HG03060 (cell line): Measurements from ENCODE around the gene MGMT.
A peak's percentile ranks its signal among the peaks of the same experiment; 100 is the strongest.

Experiments used
- ATAC-seq: cut with Tn5 transposase; IDR thresholded peaks from one replicate; pipeline ENCODE4 v1.9.1; 2021; ENCODE audit warnings: low read depth, moderate number of reproducible peaks; ENCODE audit not compliant: unreplicated experiment

The MGMT gene

DNA sequence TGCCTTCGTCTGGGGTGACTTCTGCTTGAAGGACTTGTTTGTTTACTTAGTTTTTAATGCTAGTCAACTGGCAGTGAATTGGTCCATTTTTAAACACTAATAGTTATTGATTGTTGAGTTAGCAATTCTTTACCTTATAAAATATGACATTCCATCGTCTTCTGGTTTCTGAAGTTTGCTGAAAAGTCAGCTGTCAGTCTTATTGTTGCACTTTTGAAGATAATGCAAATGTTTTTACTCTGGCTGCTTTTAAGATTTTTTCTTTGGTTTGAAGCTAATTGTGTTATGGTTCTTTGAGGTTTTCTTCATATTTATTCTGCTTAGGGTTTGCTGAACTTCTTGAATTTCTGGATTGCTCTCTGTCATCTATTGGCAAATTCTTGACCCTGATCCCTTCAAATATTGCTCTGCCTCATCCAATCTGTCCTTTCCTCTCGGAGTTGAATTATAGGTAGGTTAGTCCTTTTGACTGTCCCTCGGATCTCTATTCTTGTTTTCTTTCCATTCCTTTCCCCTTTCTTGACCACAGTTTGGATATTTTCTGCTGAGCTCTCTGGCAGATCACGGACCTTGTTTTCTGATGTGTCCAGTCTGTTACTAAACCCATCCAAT, 24.2 kb downstream of the MGMT start:
- ATAC-seq, result no peak

DNA sequence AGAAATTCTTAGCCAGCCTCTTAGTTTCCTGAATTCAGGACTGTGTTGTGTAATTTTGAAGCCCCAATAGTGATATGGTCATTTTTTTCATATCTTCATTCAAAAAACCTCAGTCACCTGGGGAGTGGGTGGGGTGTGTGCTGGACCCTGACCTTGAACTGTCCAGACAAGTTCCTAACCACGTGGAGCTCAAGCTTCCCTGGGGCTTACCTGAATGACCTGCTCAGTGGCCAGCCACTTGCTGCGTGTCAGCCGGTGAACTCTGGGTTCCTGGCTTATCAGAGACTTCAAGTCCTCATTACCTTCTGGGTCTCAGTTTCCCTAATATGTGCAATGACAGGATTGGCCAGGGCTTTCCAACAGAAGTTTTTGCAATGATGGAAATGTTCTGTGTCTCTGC, 27.1 kb downstream of the MGMT start:
- ATAC-seq, result no peak

DNA sequence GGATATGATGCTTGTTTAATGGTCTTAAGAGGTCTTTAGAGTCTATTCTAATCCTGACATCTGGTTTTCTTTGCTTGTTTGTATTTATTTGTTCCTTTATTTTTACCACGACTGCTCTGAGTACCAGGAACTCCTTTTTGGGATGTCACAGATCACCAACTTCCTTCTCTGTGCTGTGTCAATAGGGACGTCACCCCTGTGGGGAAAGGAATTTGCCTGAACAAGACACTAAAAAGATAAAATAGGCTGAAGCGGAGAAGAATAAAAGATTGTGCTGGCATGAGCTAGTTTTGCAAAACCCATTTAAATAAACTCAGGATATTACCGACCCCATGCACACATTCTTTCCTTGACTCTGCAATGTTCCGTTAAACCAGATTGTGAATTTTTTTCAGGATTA, 27.7 kb downstream of the MGMT start:
- ATAC-seq, result no peak

DNA sequence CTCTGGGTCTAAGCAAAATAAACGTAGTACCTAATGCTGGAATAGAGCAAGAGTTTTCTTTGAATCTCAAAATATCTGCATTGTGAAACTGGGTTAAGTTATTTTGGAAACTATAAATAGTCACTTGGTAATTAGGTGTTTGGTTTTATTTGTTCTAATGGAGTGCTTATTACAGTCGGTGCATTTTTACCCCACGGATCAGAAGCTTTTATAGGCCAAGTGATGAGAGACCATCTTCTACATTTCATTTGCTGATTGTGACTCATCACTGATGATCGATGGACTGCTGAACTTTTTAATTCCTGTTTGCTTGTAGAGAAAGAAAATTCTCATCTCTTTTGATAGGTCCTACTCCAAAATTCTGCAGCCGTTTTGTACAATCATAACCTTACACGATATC, 28.2 kb downstream of the MGMT start:
- no peak for ATAC-seq

DNA sequence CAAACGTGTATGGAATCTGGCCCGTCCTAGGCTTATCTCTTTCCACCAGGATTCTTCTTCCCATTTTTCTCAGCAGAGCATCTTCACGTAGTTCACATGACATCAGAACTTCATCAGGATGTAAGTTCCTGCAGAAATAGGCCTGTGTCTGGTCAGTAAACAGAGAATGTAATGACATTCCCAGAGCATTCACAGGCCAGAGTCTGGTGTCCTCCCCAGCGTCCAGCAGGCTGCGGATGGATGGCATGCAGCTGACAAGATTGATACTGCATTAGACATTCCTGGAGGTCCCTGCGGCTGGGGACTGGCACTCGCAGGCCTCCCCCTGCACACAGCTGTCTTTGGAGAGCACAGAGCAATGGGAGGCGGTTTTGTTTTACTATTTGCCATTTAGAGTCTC, 28.7 kb downstream of the MGMT start:
- ATAC-seq, result no peak

DNA sequence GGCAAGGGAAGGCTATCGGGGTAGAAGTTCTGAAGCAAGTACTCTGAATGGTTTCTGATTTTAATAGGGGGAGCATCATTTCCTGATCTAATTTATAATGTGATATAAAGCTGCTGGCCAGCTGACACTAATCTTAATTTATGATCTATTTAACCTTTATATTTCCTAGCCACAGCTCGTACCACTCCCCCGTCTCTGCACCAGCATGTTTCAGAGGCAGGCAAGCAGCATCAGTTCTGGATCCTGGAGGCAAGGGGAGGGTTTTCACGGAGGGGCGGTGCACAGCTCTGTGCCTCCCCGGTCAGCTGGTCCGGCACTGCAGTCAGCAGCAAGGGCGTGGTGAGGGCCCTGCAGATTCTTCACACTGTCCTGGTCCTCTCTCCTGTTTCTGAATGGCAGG, 30.0 kb downstream of the MGMT start:
- ATAC-seq, result no peak

DNA sequence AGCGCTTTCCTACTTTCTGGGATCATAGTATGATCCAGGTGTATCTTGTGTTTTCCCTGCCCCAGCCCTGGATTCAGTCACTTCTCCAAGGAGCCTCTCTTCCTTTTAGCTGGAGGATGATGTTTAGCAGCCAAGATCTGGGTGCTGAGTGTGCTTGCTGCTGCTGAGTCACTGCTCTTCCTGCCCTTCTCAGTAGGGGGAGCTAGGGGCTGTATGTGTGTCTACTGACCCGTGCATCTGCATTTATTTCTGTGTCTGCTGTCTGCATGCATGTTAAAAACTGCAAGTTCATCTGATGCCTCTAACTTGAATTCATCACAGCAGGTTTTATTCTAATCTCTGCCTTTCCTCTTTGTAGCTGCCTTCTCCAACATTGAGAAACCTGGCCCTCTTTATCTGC, 31.6 kb downstream of the MGMT start:
- ATAC-seq, result no peak

DNA sequence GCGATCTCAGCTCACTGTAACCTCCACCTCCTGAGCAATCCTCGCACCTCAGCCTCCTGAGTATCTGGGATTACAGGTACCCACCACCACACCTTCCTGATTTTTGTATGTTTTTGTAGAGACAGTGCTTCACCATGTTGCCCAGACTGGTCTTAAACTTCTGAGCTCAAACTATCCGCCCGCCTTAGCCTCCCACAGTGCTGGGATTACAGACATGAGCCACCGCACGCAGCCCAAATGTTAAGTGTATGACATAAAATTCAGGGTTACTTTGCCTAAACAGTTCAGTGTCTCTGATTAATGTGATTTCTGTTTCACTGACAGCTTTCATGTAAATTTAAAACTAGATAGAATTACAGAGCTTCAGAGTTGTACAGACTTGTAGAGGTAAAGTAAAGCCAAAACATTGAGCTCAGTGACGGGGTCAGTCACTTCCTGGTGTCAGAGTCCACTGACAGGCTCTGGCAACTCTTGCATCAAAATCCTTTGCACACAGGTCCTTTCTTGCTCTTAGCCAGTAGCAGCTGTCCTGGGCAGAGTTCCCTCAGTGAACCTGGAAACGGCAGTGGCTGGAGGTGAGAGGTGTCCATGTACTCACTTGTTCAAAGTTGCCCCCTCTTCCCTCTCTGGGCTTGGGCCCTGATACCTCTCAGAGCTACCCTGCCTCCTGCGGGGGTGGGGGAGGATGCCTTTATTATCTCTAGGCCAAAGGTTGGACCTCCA, 33.7 kb downstream of the MGMT start:
- ATAC-seq, result no peak

DNA sequence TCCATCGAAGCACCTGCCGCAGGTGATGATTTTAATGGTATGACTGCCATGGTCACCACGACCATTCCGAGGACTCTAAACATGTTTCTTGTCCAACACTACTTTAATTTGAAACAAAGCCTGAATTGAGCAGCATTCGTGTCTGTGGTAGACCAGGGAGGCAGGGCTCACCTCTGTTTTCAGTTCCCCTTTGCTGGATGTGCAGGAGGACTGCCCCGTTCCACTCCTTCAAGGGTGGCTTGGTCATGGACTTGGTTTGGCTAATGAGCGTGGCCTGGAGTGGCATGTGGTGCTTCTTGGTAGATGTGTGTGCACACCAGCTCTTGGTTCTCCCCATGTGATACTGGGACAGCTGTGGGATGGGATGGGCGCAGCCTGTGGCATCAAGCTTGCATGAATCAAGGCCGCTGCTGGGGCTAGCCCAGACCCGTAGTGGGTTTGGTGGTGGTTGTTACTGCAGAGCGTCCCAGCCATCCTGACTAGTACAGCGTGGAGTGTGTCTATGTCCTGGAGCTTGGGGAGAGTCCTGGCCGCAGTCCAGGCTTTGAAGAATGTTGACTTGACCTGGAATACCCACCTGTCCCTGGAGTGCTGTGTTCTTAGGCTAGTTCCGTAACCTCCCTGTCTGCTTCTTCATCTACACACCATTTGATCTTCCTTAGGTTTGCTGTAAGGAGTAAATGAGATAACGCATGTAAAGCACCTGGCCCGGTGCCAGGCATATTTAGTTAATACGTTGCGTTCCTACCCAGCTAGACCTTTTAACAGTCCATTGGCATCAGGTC, 34.8 kb downstream of the MGMT start:
- ATAC-seq, result peak; percentile 98

DNA sequence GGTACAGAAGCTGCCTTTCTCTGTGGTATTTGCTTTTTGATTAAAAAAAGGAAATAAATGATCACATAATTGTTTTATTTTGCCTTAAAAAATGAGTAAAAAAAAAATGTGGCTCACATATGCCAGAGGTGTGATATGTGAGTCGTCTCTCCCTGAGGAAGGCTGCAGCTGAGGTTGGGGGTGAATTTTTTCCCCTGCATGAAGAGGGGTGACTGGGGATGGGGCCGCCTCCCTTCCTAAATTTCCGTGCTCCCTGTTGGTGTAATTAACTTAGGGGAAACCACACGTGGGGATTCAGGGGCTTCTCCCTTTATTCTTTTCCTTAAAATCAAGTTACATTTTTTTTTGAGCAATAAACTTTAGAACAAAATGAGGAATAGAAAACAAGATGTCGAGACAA, 35.4 kb downstream of the MGMT start:
- no peak for ATAC-seq

DNA sequence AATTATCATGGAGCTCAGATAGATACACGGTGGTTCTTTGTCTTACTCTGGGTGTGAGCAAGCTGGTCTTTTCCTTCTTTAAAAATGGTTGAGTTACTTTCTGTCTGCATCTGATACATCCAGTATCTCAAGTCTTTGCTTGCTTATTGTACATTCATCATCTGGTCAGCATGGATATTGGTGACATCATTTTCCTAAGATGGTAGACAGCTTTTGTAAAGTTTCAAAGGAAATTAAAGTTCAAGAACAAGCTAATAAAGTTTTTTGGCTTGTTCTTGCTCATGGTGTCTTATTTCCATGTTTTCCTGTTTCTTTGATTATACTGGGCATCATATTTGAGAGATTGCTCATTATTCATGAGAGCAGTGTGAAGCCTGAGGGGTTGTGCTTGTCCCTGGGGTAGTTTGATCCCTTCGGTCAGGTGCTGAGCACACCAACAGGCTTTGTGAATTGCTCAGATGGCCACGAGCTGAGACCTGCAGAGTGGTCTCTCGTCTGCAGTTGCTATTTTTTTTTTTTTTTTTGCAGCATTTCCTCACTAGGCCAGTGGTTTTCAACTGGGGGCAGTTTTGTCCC, 38.5 kb downstream of the MGMT start:
- no peak for ATAC-seq

DNA sequence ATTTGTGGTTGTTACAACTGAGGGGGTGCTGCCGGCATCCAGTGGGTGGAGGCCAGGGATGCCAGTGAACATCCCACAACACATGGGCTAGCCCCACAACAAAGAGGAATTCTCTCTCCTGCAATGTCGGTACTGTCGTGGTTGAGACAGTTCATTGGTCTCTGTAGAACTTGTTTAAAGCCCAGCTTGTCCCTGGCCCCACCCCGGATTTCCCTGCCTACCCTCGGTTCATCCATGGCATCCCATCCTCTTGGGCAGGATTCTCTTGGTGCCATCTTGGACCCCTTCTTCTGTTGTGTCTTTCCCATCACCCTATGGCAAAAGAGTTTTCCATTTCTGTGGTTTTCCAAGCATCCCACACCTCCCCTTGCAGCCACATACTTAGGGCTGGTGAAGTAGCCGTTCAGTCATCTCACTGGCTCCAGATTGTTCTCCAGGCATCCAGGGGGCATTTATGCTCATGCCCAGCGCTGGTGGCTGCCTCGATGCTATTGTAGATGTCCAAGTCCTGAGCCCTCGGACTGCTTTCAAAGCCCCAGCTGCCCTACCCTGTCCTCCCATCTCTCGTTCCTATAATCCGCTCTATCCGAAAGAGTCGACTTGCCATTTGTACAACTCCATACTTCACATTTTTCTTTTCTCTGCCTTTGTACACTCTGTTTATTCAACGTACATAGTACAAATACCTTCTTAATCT, 39.2 kb downstream of the MGMT start:
- ATAC-seq, result no peak

DNA sequence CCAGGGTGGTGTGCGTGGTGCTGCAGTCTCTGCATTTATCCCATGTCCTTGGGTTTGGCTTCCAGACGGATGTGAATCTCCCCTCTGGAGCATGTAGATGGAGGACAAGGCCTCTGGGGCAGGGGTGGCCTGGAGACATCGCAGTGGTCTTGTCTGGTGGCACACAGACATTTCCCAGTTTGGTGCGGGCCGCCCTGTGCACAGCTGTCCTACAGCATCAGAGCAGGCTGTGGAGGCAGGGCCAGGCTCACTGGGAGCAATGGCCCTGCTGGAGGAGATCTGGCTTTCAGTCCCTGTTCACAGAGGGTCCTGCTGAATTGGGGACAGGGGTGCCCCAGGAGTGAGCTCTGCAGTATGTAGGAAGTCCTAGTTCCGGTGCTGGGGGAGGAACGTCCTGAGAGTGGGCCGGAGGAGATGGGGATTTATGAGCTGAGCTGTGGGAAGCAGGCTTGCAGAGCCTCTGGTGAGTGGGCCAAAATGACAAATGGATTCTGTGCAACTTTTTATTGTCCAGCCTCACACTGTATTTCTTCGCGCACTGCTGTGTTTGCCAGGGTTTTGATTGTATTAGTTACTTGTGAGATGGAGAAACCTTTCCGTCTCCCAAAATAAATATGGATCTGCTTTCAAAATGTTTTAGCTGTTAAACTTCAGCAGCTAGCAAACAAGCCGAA, 40.3 kb downstream of the MGMT start:
- ATAC-seq, result no peak

DNA sequence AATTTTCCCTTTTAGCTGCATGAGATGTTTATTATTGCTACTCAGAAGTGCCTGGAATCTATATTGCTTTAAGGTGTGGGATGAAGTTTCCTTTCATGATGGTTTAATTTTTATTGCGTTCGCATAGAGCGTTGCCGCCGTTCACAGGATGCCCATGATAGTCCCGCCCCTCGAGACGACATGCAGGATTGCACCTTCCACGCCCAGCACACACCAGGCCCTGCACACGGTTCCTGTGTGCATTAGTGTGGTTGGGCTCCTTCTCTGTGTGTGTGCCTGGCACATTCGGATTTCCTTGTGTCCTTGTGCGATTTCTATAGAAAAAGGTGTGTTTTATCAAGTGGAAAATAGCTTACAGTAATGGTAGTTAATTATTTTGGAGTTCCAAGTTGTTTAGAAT, 42.1 kb downstream of the MGMT start:
- no peak for ATAC-seq

DNA sequence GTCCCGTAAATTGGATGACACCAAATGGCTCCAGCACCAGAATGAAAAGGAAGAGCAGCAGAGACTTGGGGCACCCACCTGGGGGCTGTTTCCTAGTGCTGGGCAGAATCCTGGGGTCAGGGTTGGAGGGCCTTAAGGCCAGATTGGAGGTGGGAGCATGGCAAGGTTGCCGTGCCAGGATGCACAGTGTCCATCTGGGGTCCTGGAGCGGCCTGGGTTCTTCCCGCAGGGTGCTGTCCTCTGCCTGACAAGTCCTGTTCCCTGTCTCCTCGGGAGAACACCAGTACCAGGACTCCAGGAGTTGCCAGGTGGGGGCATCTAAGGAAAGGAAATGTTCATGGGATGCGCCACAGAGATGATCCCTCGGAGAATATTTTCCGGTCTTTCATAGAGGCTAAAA, 42.8 kb downstream of the MGMT start:
- ATAC-seq, result no peak

DNA sequence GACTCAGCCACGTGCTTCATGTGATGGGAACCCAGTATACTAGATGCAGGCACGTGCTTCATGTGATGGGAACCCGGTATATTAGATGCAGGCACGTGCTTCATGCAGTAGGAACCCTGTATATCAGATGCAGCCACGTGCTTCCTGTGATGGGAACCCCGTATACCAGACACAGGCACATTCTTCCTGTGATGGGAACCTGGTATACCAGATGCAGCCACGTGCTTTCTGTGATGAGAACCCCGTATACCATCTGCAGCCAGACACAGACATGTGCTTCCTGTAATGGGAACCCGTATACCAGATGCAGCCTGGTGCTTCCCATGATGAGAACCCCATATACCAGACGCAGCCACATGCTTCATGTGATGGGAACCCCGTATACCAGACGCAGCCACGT, 44.0 kb downstream of the MGMT start:
- ATAC-seq, result no peak

DNA sequence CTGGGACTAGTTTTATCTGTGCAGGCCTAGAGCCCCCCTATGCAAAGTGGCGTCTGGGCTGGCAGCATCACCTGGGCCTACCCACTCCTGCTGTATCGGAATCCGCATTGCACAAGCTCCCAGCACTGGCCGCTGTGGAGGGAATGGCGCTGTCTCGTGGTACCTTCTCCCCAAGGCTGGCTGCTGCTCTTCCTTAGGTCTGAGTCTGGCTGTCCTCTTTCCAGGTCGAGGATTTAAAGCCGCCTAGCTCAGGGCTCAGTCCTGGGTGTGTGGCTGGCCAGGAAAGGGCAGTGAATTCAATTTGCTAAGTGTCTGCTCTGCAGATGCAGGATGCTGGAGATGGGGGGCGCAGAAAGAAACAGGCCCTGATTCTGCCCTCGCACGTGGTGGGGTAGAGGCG, 44.7 kb downstream of the MGMT start:
- no peak for ATAC-seq

DNA sequence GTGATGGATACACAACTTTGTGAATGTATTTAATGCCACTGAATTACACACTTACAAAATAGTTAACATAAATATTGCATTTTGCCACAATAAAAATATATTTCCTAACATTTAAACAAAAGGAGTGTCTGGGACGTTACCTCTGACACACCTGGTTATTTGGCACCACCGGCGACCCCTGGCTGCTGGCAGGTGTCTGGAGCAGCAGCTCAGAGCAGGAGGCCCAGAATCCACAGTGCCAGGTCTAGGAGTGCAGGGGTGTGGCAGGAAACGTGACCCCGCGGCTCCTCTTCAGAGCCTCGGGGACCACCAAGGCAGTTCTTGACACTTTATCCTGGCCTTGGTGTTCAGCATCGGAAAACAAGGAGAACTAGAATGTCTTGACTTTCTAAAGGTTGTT, 46.3 kb downstream of the MGMT start:
- ATAC-seq, result no peak

DNA sequence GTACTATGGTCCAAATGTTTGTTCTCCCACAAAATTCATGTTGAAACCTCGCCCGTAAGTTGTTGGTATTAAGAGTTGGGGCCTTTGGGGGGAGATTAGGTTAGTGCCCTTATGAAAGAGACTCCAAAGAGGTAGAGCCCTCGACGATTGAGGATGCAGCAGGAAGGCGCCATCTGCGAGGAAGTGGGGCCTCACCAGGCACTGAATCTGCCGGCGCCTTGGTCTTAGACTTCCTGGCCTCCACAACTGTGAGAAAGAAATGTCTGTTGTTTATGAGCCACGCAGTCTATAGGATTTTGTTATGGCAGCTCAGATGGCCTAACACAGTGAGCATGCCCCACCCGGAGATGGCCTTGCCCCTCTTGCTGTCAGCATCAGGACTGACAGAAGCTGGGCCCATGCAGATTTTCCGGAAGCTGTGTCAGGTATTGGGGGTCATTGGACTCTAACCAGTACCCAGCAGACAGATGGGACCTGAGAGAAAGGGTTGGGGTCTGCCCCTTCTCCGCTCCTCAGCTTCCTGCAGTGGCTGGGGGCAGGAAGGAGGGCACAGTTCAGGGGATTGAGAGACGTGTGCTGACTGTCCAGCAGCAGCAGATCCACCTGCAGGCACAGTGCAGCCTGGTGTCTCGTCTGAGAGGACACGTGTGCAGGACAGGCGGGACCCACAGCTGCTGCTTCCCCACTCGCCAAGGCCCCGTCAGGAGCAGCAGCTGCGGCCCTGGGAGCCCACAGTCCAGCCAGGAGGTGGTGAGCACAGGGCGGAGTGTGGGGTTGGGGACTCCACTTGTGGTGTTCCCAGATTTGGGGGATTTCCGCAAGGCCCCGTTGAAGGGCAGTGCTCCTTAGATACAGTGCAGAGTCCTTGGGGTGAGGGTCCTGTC, 47.8 kb downstream of the MGMT start:
- ATAC-seq, result no peak
